ENCODE results near the gene BEND5. TPM values are rescaled to one million over a fixed set of nuclear protein-coding genes. Genes with fewer than 3 reads are reported as not detected.

The BEND5 gene
- total and polyA plus RNA-seq, 2 of the 4 experiments (the other 2 are of a cell fraction): 1.1 to 1.3 TPM

GRCh38 chr1:48761986-48762385, 14.7 kb downstream of the BEND5 start:
- Histone ChIP-seq H3K9me3 (ENCODE audit: control insufficient read depth, insufficient read depth, low read length) (no peaks in the 10 kb centered on the region), H4K8ac (ENCODE audit: low read depth in 2 of 2, low read length in 2 of 2) (no peak overlapping the region), H3K36me3 (ENCODE audit: control insufficient read depth, insufficient read depth, low read length) (peaks cover 2% of the 10 kb centered on the region; the same call in 1 of the 2 replicates)

More at GRCh38 chr1:48761986-48762385, 14.7 kb downstream of the BEND5 start:
- Histone ChIP-seq H2AFZ (replicated peaks; ENCODE audit: low read length, poor library complexity) (no peak overlapping the region), H3K56ac (ENCODE audit: extremely low read depth, insufficient read depth, low read length) (no peak overlapping the region), H3K4ac (ENCODE audit: low read depth, low read length) (no peak overlapping the region), H3K27me3 (ENCODE audit: control insufficient read depth, insufficient read depth, low read length) (no peaks in the 10 kb centered on the region), H2AK5ac (ENCODE audit: low read depth, low read length) (no peak overlapping the region), H3K4me1 (ENCODE audit: control insufficient read depth, insufficient read depth, low read length) (peaks cover 2% of the 10 kb centered on the region; the same call in 1 of the 2 replicates), H4K91ac (ENCODE audit: insufficient read depth, low read depth, low read length) (no peak overlapping the region), H3K9me1 (ENCODE audit: insufficient read depth, low read length) (no peaks in the 10 kb centered on the region), H2AK9ac (replicated peaks; ENCODE audit: low read depth, low read length, poor library complexity) (no peak overlapping the region), H3K9ac (ENCODE audit: low read depth, low read length) (no peak overlapping the region), H3K79me1 (ENCODE audit: low read depth in 1 of 2, low read length in 2 of 2) (no peaks in the 10 kb centered on the region), H4K5ac (ENCODE audit: low read depth, low read length) (no peak overlapping the region), H2BK20ac (ENCODE audit: low read depth, low read length) (no peak overlapping the region), H2BK5ac (ENCODE audit: low read depth, low read length, poor library complexity, severe bottlenecking) (no peak overlapping the region), H3K4me2 (ENCODE audit: low read depth, low read length) (no peak overlapping the region; the same call in 1 of the 2 replicates), H4K20me1 (ENCODE audit: insufficient read depth, low read length) (no peaks in the 10 kb centered on the region), H3K18ac (ENCODE audit: low read depth, low read length) (no peak overlapping the region), H2BK120ac (ENCODE audit: low read depth, low read length) (no peak overlapping the region), H3K4me3 (ENCODE audit: insufficient read depth, low read depth, low read length) (no peak overlapping the region), H3K14ac (replicated peaks; ENCODE audit: low read depth, low read length) (no peak overlapping the region), H2BK15ac (ENCODE audit: low read depth, low read length) (no peak overlapping the region), H3K27ac (ENCODE audit: insufficient read depth, low read length) (no peak overlapping the region; the same call in 1 of the 2 replicates), H3K23ac (ENCODE audit: low read depth, low read length) (no peak overlapping the region)
- TF ChIP-seq MXI1 (IDR thresholded peaks at IDR 0.05; ENCODE audit: borderline replicate concordance, low read depth, low read length) (no peak), RFX5 (IDR thresholded peaks at IDR 0.05; ENCODE audit: low read depth, low read length) (no peak), CTCF (conservative IDR thresholded peaks at IDR 0.05; ENCODE audit: low read depth, low read length) (no peak), CHD1 (IDR thresholded peaks at IDR 0.05; ENCODE audit: low read depth, low read length) (no peak), MAFK (IDR thresholded peaks at IDR 0.05; ENCODE audit: low read depth, low read length) (no peak), RAD21 (IDR thresholded peaks at IDR 0.05; ENCODE audit: low read length) (no peak), SMC3 (IDR thresholded peaks at IDR 0.05; ENCODE audit: low read depth, low read length) (no peak), BHLHE40 (IDR thresholded peaks at IDR 0.05; ENCODE audit: low read depth, low read length) (no peak), CEBPB (IDR thresholded peaks at IDR 0.05; ENCODE audit: low read depth, low read length) (no peak), MAZ (IDR thresholded peaks at IDR 0.05; ENCODE audit: borderline replicate concordance, low read depth, low read length) (no peak), ELK1 (IDR thresholded peaks at IDR 0.05; ENCODE audit: borderline replicate concordance, low read depth, low read length) (no peak), POLR2A (IDR thresholded peaks at IDR 0.05; ENCODE audit: low read depth, low read length) (no peak), USF2 (IDR thresholded peaks at IDR 0.05; ENCODE audit: low read depth, low read length) (no peak), NFE2L2 (IDR thresholded peaks at IDR 0.05; ENCODE audit: low read depth, low read length) (no peak), FOS (IDR thresholded peaks at IDR 0.05; ENCODE audit: low read depth, low read length) (no peak), RCOR1 (IDR thresholded peaks at IDR 0.05; ENCODE audit: insufficient replicate concordance, low read length) (no peak)
- POLR2A ChIA-PET (ENCODE audit: unreplicated experiment): no interaction called here
- WGBS, 2 experiments (ENCODE audit: extremely low coverage in 2 of 2, insufficient read length in 1 of 2): no CpG with 5 or more reads among the region's 7 CpGs
- peak; percentile 10 for DNase-seq
- no TSS peak for BruUV-seq (replicated peaks)
- ATAC-seq (ENCODE audit: low read depth): no peak
- dilution Hi-C loops (cut with HindIII; ENCODE audit: low sequenced_read_pairs, unreplicated experiment): no loop called here
- CTCF ChIA-PET: no interaction called here
- intact Hi-C loops (cut with micrococcal nuclease): no loop called here
- in situ Hi-C loops (cut with MboI; ENCODE audit: low sequenced_read_pairs): no loop called here
